ENCODE data around the gene YKT6.

GRCh38 chr7:44224080-44224973 lies 23.5 kb downstream of the YKT6 start:
- TF ChIP-seq TAF1 (IDR thresholded peaks at IDR 0.05; ENCODE audit: borderline replicate concordance, insufficient read depth, low read length), result no peak
- no peak for TF ChIP-seq POLR2AphosphoS5 (IDR thresholded peaks at IDR 0.05; ENCODE audit: low read depth, low read length)
- TF ChIP-seq REST (IDR thresholded peaks at IDR 0.05; ENCODE audit: insufficient read depth in 1 of 2, low read depth in 2 of 2, low read length in 2 of 2), result no peak
- TF ChIP-seq SIN3A (IDR thresholded peaks at IDR 0.05; ENCODE audit: borderline replicate concordance, insufficient read depth, low read length), result no peak

All from PFSK-1 (cell line).